OCI-LY7 (cell line): ENCODE measurements around the gene RILP. TPM values are rescaled to one million over a fixed set of nuclear protein-coding genes. Genes with fewer than 3 reads are reported as not detected.
"Not testable (repeated sequence)": the region's sequence is repeated elsewhere in the genome, so short reads cannot be mapped to it uniquely, and the experiment has no call there.

Experiments
- BruUV-seq: library from RNA; stranded (reverse); fragments of 400-500 nt; replicated peaks from 2 replicates; lab custom pipeline; 2021; lab: Mats Ljungman, UMichigan
- CTCF ChIA-PET: fragments of 300-600 bp; sonication (Branson Sonifier 250); formaldehyde crosslinking; loops from one replicate; lab custom pipeline; 2022; ENCODE audit warnings: antibody characterized with exemption; ENCODE audit not compliant: unreplicated experiment; lab: Charles Lee
- POLR2A ChIA-PET: fragments of 300-600 bp; sonication (Branson Sonifier 250); formaldehyde crosslinking; loops from one replicate; lab custom pipeline; 2022; ENCODE audit warnings: antibody characterized with exemption; lab: Charles Lee
- DNase-seq: peaks from one replicate; pipeline ENCODE4 v3.0.0-alpha.2; 2015; ENCODE audit warnings: low spot score
- H2AFZ ChIP-seq: fragments of 200-600 bp; sonication (generic), shearing (Covaris generic); 2 replicates; pipeline ENCODE4 v1.6.1; 2014; ENCODE audit warnings: mild to moderate bottlenecking, antibody characterized with exemption, low read length, moderate library complexity
- H3K27ac ChIP-seq: fragments of 200-600 bp; sonication (generic); 2 replicates; pipeline ENCODE4 v1.5.1; 2014; ENCODE audit warnings: mixed run types, low read depth, mild to moderate bottlenecking, moderate library complexity, low read length, inconsistent platforms; ENCODE audit not compliant: poor library complexity, severe bottlenecking
- H3K36me3 ChIP-seq: fragments of 200-600 bp; sonication (generic); 2 replicates; pipeline ENCODE4 v1.6.1; 2014; ENCODE audit warnings: mild to moderate bottlenecking, antibody characterized with exemption, low read length, moderate library complexity, mixed read lengths; ENCODE audit not compliant: insufficient read depth
- H3K4me1 ChIP-seq: fragments of 200-600 bp; sonication (generic); 2 replicates; pipeline ENCODE4 v1.5.1; 2014; ENCODE audit warnings: mild to moderate bottlenecking, low read length; ENCODE audit not compliant: insufficient read depth, poor library complexity, severe bottlenecking
- H3K4me2 ChIP-seq: fragments of 200-600 bp; sonication (generic); 2 replicates; pipeline ENCODE4 v1.6.1; 2014; ENCODE audit warnings: mild to moderate bottlenecking, low read length
- H3K4me3 ChIP-seq: fragments of 200-600 bp; sonication (generic); 2 replicates; pipeline ENCODE4 v1.5.1; 2014; ENCODE audit warnings: mild to moderate bottlenecking, low read depth, low read length; ENCODE audit not compliant: poor library complexity, severe bottlenecking
- H3K79me2 ChIP-seq: fragments of 200-600 bp; sonication (generic); 2 replicates; pipeline ENCODE4 v1.6.1; 2016; ENCODE audit warnings: low read depth, mild to moderate bottlenecking, low read length, moderate library complexity, mixed read lengths; ENCODE audit not compliant: insufficient read depth
- H3K9me2 ChIP-seq: fragments of 200-600 bp; sonication (generic); 2 replicates; pipeline ENCODE4 v1.6.1; 2016; ENCODE audit warnings: mild to moderate bottlenecking, low read length, mixed read lengths; ENCODE audit not compliant: insufficient read depth
- H3K9me3 ChIP-seq: fragments of 200-600 bp; sonication (generic); 2 replicates; pipeline ENCODE4 v1.6.1; 2014; ENCODE audit warnings: mild to moderate bottlenecking, mixed run types, low read length, mixed read lengths
- H4K20me1 ChIP-seq: fragments of 200-600 bp; sonication (generic); 2 replicates; pipeline ENCODE4 v1.6.1; 2014; ENCODE audit warnings: mild to moderate bottlenecking, antibody characterized with exemption, low read length, moderate library complexity, mixed read lengths; ENCODE audit not compliant: insufficient read depth
- CTCF ChIP-seq: fragments of 200-600 bp; sonication (generic); conservative IDR thresholded peaks from 2 replicates; pipeline ENCODE4 v1.5.1; 2014; ENCODE audit warnings: mild to moderate bottlenecking, antibody characterized with exemption, low read length, moderate library complexity, mixed read lengths
- EZH2phosphoT487 ChIP-seq: fragments of 200-600 bp; sonication (generic); IDR thresholded peaks from 2 replicates; pipeline ENCODE4 v1.6.1; 2018; ENCODE audit warnings: low read depth, borderline replicate concordance, mild to moderate bottlenecking, mixed run types, antibody characterized with exemption, low read length, moderate library complexity, mixed read lengths
- intact Hi-C: fragments of 100-400 bp; cut with micrococcal nuclease; formaldehyde crosslinking; loops from one replicate; pipeline ENCODE4 v1.10.0; 2022; ENCODE audit not compliant: unreplicated experiment
- total RNA-seq, 2 experiments: library from RNA; depleted of rRNA in 1 of 2; stranded (reverse); fragments of >200 nt in 1 of 2; shearing (Covaris generic) in 1 of 2; gene quantifications; 2 replicates each; pipeline ENCODE4 v1.2.3, GENCODE V29; 2014 to 2022

Gene RILP
- total RNA-seq, 2 experiments from 2014 or later = 1.2 to 3.2 TPM

- POLR2A ChIA-PET = no interaction called here
- intact Hi-C loops = no loop called here
- no peak for TF ChIP-seq CTCF
- no peak for TF ChIP-seq EZH2phosphoT487
- no peak overlapping the region for H3K27ac ChIP-seq
- no peaks in the 10 kb centered on the region for H3K36me3 ChIP-seq
- H3K9me2 ChIP-seq = no peaks in the 10 kb centered on the region
- no peaks in the 10 kb centered on the region for H3K9me3 ChIP-seq
- H3K4me3 ChIP-seq = no peak overlapping the region
- CTCF ChIA-PET = no interaction called here
- H3K4me2 ChIP-seq = no peak overlapping the region
- DNase-seq = no peak
- BruUV-seq = no TSS peak
- no peaks in the 10 kb centered on the region for H4K20me1 ChIP-seq
- H3K79me2 ChIP-seq = no peaks in the 10 kb centered on the region
- no peaks in the 10 kb centered on the region for H3K4me1 ChIP-seq
- H2AFZ ChIP-seq = no peak overlapping the region
These were observed 45.7 kb upstream of the RILP start for GRCh38 chr17:1695365-1695764.

- no peaks in the 10 kb centered on the region for H3K9me3 ChIP-seq
- H3K36me3 ChIP-seq = no peaks in the 10 kb centered on the region
- H3K4me2 ChIP-seq = no peak overlapping the region
- POLR2A ChIA-PET = no interaction called here
- no peak for DNase-seq
- intact Hi-C loops = no loop called here
- no peaks in the 10 kb centered on the region for H3K79me2 ChIP-seq
- no peak overlapping the region for H2AFZ ChIP-seq
- TF ChIP-seq CTCF (no peak), EZH2phosphoT487 (no peak)
- CTCF ChIA-PET = interaction anchor here (0.6 kb wide), 1 partner anchor 118 kb away, joined by 5 read pairs; no protein-coding TSS in a partner anchor
- H3K27ac ChIP-seq = no peak overlapping the region
- no peak overlapping the region for H3K4me3 ChIP-seq
- no peaks in the 10 kb centered on the region for H3K4me1 ChIP-seq
- no TSS peak for BruUV-seq
- H4K20me1 ChIP-seq = no peaks in the 10 kb centered on the region
- no peaks in the 10 kb centered on the region for H3K9me2 ChIP-seq
These were observed 43.7 kb upstream of the RILP start for GRCh38 chr17:1693339-1693738.

- H3K27ac ChIP-seq = no peak overlapping the region
- CTCF ChIA-PET = no interaction called here
- DNase-seq = no peak
- no TSS peak for BruUV-seq
- H3K79me2 ChIP-seq = no peaks in the 10 kb centered on the region
- H3K9me2 ChIP-seq = no peaks in the 10 kb centered on the region
- no peak overlapping the region for H3K4me3 ChIP-seq
- H3K36me3 ChIP-seq = no peaks in the 10 kb centered on the region
- no peak overlapping the region for H3K4me2 ChIP-seq
- POLR2A ChIA-PET = no interaction called here
- TF ChIP-seq CTCF (no peak), EZH2phosphoT487 (no peak)
- H2AFZ ChIP-seq = no peak overlapping the region
- no peaks in the 10 kb centered on the region for H3K4me1 ChIP-seq
- H3K9me3 ChIP-seq = no peaks in the 10 kb centered on the region
- intact Hi-C loops = no loop called here
- no peaks in the 10 kb centered on the region for H4K20me1 ChIP-seq
These were observed 41.0 kb upstream of the RILP start for GRCh38 chr17:1690544-1691221.

- POLR2A ChIA-PET, H3K4me1 ChIP-seq: not testable (repeated sequence)
These were observed 38.7 kb upstream of the RILP start for GRCh38 chr17:1688405-1688804.

More at GRCh38 chr17:1688405-1688804, 38.7 kb upstream of the RILP start:
- H3K9me3 ChIP-seq, DNase-seq, H3K9me2 ChIP-seq, H3K36me3 ChIP-seq, H3K4me2 ChIP-seq, H3K4me3 ChIP-seq, BruUV-seq, CTCF ChIA-PET, H2AFZ ChIP-seq, H3K27ac ChIP-seq, intact Hi-C loops, H4K20me1 ChIP-seq: not testable (repeated sequence)
- H3K79me2 ChIP-seq = peaks cover 12% of the 10 kb centered on the region
